GM19099 (cell line): ENCODE data around the gene HEY2.

Source experiments
- POLR2A ChIP-seq: IDR thresholded peaks from 3 replicates; pipeline ENCODE4 v1.6.1; 2011; ENCODE audit warnings: low read depth; ENCODE audit not compliant: insufficient read length; ENCODE audit errors: extremely low read depth

Gene HEY2

GRCh38 chr6:125749173-125749864, at the start of gene HEY2:
TSS of gene HEY2 (plus strand) at chr6:125749632. CDS start at chr6:125749777, 145 bp downstream.
- no peak for TF ChIP-seq POLR2A

GRCh38 chr6:125700581-125701353, 48.7 kb upstream of the HEY2 start:
- no peak for TF ChIP-seq POLR2A

- no peak for TF ChIP-seq POLR2A
Measured at GRCh38 chr6:125701354-125701668, 48.1 kb upstream of the HEY2 start.

GRCh38 chr6:125707615-125708243, 41.7 kb upstream of the HEY2 start:
- no peak for TF ChIP-seq POLR2A

- no peak for TF ChIP-seq POLR2A
Measured at GRCh38 chr6:125711013-125711675, 38.3 kb upstream of the HEY2 start.

- TF ChIP-seq POLR2A: no peak
Measured at GRCh38 chr6:125714441-125715090, 34.9 kb upstream of the HEY2 start.

- no peak for TF ChIP-seq POLR2A
Measured at GRCh38 chr6:125717120-125717731, 32.2 kb upstream of the HEY2 start.

- no peak for TF ChIP-seq POLR2A
Measured at GRCh38 chr6:125718109-125718508, 31.3 kb upstream of the HEY2 start.

- no peak for TF ChIP-seq POLR2A
Measured at GRCh38 chr6:125722886-125723285, 26.5 kb upstream of the HEY2 start.

- no peak for TF ChIP-seq POLR2A
Measured at GRCh38 chr6:125727216-125727615, 22.2 kb upstream of the HEY2 start.

- TF ChIP-seq POLR2A: no peak
Measured at GRCh38 chr6:125728739-125729138, 20.7 kb upstream of the HEY2 start.

GRCh38 chr6:125729983-125730382, 19.4 kb upstream of the HEY2 start:
- TF ChIP-seq POLR2A: no peak

- TF ChIP-seq POLR2A: no peak
Measured at GRCh38 chr6:125732398-125732797, 17.0 kb upstream of the HEY2 start.

GRCh38 chr6:125733516-125734300, 15.7 kb upstream of the HEY2 start:
- no peak for TF ChIP-seq POLR2A
